CD4-positive, alpha-beta T cell treated with Interleukin-1 beta for 1 hour (primary cell): ENCODE data around the gene SEMA3F.

ENCODE experiments used
- DNase-seq, 2 donors: peaks; one replicate each; pipeline ENCODE4 v3.0.0-alpha.2; 2020 to 2022

SEMA3F gene

DNA sequence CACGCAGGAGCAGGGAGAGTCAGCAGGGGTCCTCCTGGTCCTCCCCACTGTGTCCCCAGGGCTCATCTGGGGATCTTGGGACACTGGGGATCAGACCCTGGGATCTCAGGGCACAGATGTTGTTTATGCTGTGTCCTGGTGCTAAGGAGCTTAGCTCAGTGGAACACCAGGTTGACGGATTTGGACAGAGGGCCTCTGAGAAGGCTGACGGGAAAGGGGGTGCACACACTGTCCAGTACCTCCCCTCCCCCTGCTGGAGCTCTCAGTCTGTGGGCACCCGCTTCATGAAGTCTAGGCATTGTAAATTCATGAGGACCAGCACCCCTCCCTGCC lies 21.9 kb upstream of the SEMA3F start:
- DNase-seq = no peak

DNA sequence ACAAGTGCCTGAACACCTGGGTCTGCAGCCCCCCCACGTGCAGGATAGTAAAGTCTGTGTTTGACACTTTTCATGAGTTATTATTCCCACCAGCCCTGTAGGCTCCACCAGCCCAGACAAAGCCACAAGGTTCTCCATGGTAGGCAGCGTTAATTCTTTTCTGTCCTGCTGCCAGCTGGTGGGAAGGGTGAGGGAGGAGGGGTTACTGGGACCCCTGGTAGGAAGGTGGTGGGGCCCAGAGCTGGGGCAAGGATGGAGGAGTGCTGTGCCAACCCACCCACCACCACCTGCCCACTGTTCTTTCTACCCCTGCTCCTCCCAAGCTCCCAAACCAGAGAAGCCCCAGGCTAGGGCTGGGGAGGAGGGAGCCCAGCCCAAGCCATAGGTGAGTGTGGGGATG lies 20.8 kb upstream of the SEMA3F start:
- DNase-seq = no peak

DNA sequence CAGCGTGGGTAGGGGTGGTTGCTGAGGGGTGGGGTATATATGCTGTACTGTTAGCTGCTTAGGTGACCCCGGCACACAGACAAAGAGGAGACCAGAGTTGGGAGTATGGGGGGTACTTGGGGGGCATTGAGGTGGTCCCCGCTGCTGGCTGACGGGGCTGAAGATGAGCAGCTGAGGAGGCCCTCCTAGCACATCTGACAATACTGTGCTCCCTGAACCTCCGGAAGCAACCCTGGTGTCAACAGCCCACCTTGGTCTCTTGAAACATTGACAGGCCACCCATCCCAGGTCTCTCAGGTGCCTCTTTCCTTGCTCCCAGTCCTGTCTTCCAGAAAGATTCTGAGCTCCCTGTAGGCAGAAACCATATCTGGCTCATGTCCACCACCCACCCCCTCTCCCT lies 19.2 kb upstream of the SEMA3F start:
- DNase-seq = no peak

DNA sequence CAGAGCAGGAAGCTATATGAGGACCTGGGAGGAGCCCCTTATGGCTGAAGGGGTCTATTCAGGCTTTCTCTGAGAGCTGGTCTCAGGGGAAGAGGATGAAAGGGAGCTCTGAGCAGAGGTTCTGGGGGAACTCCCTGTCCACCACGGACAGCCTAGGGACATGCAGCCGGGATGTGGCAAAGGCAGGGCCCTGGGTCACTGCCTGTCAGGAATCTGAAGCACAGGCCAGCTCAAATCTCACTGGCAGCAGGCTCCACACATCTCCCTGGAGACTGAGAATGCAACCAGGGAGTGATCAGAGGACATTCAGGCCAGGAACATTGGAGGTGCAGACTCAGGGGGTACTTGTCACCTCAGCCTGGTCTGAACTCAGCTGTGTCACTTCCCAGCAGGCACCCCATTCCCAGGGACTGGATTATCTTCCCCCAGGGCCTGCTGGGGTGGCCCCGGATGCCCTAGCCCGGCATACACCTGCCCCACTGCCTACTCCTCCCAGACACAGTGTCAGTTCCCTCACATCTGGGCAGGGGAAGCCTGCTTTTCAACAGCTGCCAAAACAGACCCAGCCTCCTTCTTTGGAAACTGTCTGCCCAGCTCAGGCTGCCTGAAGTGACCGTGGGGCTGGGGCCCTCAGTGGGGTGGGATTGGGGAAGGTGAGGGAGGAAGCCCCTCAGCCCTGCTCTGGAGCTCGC lies 18.3 kb upstream of the SEMA3F start:
- DNase-seq = no peak

DNA sequence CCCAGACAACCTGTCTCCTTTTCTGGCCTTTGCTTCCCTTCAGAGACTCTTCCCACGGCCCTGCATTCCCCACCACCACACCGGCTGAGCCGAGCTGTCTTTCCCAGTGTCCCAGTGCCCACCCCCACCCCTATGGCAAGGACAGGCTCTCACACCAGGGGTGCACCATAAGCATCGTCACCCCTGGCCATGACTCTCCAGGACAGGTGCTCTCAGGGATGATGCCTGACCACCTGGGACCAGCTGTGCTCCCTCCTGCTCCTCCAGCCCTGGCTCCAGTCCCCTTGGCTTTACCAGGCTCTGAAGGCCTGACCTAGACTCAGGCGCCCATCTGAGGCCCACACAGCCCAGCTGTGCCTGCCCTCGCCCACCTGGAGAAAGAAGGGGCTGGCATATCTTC lies 17.6 kb upstream of the SEMA3F start:
- DNase-seq = no peak

DNA sequence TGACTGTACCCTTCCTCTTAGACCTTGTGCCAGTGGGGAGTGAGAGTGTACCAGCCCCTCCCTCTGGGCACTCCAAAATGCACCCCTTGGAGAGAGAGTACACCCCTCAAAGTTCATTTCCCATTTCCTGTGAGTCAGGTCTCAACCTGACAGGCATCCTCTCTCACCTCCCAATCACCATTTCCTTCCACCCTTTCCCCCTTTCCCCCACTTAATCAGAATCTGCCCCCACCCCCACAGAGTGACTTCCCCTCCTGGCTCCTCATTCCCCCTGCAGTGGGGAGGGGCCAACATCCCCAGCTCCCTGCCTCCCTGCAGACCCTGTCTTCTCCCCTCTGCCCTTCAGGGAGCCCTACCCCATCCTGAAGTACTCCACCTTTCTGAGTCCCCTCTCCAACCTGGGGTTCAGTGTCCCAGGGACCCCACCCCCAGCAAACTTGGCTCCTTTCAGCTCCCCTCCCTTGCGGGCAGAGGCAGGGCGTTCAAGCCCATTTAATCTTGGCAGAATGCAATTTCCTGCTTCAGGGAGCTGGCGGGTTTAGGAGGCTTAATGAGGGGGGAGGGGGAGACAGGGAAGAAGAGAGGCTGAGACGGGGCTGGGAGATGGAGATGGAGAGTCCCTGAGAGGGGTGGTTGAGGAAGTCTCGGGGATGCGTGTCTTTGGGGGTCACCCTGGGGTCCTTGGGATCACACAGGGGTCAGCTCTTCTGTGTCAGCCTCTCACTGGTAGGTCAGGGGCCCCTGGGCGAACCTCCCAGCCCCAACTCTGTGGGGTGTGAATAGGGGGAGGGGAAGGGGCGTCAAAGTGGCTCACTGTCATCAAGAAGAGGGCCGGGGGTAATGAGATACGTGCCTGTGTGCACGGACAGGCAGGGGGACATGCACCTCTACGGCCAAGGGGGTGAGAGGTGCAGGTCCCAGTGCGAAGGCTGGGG lies 16.6 kb upstream of the SEMA3F start:
- DNase-seq = no peak

DNA sequence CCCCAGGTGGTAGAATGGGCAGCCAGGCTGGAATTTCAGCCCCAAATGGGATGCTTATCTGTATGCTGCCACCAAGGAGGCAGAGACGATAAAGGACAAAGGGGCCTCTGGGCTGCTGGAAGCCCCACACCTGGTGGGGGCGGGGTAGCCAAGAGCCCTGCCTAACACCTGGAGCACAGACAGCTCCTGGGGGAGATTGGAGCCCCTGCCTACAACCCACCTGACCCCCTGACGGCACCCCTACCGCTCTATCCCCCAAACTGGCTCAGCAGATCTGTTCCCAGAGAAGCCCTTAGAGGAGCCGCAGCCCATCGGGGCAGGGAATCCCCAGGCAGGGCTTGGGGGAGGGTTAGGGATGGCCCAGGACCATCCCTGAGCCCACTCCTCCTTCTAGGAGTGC lies 15.8 kb upstream of the SEMA3F start:
- DNase-seq = no peak

DNA sequence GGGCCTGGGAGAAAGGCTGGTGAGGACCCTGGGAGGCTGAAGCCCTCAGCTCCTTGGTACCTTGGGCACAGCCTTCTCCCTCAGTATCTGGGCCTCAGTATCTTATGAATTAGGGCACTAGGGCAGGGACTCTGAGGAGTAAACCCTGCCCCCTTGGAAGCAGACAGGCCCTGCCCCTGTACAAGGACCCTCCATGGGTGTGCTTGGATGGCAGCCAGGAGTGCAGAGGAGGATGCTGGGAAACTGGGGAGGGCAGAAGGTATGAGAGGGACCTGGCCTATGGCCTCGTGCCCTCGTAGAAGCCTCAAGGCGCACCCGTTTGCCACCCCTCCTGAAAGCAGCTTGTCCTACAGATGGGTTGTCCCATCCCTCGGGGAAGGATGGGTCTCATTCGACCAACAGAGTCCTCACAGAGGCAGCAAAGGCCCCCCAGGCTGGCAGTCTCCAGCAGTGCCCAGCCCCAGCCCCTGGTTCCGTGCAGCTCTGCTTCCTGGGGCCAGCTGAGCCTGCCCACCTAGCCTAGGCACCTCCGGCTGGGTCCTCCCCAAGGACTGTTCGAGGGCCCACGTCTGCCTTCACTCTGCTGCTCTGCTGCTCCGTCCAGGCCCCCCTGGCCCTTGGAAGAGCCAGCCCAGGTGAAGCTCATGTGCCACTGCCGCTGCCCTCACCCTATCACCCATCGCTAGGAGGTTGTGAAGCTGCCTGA lies 15.3 kb upstream of the SEMA3F start:
- no peak for DNase-seq

DNA sequence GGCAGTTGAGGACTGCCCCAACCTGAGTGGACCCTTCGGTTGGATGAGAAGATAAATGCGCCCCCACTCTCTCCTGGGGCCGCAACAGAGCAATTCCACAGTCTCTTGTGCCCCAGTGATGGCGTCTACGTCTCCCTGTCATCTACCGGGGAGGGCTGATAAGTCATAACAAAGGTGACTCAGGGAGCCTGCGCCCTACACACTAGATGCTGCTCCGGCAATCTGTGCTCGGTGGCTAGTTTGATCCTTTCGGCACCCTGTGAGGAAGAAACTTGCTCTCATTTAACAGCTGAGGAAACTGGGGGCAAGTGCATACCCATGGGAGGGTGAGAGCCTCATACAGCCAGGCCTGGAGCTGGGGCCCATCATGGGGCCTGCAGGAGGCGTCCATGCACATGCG lies 14.1 kb upstream of the SEMA3F start:
- DNase-seq = no peak

DNA sequence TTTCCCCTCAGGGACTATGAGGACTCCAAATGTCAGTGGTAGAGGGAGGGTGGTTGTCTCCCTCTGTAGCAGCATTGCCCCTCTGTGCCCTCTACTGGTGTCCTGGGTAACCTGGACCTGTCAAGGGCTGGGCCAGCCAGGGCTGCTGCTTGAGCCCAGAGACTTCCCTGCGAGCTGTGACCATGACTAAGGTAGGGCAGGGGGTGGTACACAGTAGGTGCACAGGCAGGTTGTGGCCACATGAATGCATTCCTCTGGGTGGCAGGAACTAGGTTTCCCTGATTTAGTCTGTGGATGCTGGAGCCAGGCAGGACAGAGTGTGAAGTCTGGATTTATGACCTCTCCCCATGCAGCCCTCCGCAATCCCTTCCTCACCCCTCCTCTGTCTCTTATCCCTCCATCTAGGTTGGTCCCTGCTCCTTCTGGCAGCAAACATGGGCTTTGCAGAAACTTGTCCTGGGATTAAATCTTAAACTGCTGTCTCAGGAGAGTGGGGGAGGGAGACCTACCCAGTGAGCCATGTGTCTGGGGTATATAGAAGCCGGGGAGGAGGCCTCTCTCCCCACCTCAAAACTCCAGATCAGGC lies 8.7 kb upstream of the SEMA3F start:
- DNase-seq = no peak

DNA sequence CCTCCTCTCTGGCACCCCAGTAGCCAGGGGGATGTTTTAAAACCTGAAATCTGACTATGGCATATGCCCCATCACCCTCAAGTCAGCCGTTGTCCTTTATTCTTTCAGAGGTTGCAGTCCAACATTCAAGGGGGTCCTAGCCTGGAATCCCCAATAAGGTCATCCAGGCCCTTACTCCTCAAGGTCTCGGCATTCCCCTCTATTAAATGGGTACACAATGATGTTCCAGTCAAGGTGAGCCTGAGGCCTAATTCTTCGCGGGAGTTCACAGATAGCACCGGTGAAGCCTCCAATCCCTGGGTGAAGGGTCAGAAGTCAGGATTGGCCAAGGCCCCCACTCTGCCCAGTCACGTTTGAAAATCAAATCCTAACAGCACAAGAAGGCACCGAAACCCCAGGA lies 8.1 kb upstream of the SEMA3F start:
- no peak for DNase-seq

DNA sequence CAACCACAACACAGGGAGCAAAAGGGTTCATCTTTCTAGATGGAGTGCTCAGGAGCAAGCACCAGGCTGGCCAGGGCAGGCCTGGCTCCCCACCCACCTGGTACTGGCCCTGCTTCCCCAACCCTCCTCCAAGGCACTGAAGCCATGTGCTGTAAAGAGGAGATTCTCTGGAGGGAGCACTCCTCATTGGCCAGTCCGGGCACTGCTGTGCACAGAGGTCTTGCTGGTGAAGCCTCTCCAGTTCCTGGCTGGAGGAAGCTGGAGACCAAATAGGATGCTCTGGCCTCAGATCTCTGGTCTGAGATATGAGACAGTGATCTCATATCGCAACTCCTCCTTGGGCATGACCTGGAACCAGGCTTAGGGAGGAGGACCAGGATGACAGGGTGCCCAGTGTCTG lies 7.7 kb upstream of the SEMA3F start:
- no peak for DNase-seq

DNA sequence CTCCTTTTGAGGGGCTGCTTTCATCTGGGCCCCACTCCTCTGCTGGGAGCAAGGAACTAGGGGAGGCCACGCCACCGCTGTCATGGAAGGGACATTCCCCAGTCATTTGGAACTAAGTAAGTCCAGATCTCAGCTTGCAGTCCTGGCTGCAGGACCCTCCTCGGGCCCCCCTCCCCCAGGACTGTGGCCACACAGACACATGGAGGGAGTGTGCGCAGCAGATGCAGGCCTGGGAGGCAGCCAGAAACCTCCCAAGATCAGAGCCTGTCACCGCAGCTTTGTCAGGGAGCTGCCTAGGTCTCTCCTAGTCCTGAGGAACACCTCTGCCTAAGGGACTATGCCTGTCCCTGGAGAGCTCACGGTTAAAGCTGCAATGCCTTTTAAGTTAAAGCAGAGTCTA lies 7.3 kb upstream of the SEMA3F start:
- no peak for DNase-seq

DNA sequence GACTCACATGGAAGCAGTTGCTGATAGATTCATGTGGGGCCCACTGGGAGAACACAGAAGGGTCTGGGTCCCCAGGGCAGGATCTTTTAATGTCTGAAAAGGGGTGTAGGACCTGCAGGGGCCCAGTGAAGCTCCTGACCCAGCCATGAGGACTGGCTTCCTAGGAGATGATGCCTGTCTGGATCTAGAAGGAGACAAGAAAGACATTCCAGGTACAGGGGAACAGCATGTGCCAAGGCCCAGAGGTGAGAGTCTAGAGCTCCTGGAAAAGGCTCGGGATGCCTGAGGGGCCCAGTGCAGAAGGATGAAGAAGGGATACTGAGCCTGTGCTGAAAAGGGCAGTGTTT lies 4.7 kb upstream of the SEMA3F start:
- no peak for DNase-seq

DNA sequence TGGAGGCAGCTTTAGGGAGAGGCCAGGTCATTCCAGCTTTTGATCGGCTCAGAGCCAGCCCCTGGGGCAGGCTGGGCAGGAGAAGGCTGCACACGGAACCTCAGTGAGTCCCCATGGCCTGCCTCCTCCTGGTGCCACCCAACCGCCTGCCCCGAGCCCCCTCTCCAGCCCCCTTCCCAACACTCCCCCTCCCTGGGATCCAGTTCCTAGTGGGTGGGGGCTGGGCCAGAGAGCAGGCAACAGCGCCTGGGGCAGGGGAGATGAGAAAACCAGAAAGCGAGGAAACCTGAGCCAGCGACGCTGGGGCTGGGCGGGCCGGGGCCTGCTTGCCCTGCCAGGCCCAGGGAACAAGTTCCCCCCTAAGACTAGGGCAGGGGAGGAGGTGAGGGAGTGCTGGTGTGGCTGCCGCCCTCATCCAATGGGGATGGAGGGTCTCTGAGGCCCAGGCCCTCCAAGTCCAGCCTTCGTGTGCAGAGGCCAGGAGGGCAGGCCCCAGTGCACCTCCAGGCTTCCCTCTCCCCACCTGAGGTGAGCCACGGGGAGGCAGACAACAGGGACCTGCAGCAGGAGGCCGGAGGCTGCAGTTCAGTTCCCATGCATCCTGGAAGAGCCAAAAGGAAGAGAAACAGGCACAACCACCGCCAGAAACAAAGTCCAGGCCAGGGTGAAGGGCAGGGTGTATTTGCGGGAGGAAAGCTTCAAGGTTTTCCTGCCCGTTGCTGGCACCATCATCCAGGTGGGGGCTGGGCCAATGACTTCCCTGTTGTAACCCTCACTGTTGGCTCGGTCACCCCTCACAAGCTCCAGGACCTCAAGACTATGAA lies 4.0 kb upstream of the SEMA3F start:
- DNase-seq = no peak

DNA sequence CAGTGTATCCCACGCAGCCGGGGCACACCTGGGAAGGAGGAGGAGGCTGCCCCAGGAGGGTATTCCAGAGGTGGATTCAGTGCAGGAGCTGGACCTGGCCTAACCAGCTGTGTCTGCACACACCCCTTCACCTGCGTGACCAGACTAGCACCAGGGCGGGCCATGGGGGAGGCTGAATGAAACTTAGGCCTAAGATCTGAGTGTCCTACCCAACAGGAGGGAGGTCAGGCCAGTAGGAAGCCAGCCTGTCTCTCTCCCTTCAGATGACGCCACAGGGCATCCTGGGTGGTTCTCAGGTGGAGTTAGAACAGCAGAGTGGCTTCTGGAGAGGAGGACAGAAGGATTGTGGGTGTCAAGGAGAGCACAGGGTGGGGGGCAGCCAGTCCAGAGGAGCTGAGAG lies 3.4 kb upstream of the SEMA3F start:
- no peak for DNase-seq

DNA sequence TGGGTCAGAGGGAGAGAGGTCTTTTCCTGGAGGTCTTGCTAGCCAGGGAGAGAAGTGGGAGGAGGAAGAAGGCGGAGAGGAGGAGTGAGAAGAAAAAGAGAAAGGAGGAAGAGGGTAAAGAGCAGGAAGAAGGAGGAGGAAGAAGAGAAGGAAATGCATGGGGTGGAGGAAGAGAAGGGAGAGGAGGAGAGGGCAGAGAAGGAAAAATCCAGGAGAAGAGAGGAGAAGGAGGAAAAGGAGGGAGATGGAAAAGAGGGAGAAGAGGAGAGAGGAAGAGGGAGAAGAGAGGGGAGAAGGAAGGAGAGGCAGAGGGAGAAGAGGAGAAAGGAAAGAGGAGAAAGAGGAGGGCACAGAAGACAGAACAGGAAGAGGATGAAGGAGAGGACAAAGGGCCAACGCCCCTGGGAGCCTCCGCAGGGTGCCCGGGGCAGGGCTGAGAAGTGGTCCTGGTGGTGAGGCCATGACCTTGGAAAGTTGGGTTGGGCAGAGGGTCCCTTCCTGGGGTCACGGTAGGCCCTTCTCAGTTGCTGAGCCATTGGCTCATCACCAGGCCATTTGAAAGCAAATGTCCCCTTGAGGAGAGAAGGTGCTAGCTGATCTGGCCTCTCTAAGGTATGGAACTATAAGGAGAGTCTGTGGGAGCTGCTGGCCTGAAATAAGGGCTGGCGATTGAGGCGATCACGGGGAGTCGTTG lies 1.2 kb upstream of the SEMA3F start:
- no peak for DNase-seq

DNA sequence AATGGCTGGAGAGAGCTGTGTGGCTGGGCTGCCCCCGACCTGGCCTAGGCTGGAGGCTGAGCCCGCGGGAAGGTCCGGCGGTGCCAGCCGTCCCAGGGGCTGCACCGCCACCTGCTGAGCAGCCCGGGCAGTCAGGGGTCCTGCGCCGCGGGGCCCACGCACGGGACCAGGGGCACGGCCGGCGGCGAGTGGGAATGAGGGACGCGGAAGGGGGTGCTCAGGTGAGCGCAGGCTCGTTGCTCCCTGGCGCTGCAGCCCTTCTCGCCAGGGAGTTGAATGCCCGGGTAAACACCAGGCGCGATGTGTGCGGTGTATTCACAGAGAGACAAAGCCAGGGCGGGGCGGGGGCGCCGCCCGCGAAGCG lies 666 bp upstream of the SEMA3F start:
- DNase-seq = no peak

DNA sequence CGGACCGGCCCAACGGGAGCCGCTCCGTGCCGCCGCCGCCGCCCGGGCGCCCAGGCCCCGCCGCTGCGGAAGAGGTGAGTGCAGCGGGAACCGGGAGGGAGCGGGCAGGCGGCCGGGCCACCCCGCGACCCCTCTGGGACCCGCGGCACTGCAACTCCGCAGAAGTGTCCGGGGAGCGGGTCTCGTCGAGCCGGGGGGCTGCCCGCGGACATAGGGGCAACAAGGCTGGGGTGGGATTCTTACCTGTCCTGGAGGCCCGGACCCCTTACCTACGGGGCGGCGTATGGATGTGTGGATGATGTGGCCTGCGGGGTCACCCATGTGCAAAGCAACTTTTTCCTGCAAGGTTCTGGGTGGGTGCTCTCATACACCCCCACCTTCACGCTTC lies 361 bp downstream of the SEMA3F start:
- DNase-seq = no peak

DNA sequence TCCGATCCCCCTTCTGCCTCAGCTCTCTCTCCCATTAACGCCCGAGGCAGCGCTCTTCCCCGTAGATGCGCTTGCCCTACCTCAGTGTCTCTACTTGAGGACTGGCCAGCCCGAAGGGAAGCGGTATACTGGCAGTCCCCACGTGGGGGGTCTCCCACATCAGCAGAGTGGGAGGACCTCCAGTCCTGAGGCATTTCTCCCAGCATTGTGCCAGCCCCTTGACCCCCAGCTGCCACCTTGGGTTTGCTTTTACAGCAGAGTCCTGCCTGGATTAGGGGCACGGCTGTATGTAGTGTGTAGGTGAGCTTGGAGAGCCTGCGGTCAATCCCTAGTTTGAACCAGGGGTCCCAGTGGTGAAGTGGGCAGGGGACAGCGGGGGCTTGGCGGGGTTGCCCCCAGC lies 767 bp downstream of the SEMA3F start:
- DNase-seq = no peak

DNA sequence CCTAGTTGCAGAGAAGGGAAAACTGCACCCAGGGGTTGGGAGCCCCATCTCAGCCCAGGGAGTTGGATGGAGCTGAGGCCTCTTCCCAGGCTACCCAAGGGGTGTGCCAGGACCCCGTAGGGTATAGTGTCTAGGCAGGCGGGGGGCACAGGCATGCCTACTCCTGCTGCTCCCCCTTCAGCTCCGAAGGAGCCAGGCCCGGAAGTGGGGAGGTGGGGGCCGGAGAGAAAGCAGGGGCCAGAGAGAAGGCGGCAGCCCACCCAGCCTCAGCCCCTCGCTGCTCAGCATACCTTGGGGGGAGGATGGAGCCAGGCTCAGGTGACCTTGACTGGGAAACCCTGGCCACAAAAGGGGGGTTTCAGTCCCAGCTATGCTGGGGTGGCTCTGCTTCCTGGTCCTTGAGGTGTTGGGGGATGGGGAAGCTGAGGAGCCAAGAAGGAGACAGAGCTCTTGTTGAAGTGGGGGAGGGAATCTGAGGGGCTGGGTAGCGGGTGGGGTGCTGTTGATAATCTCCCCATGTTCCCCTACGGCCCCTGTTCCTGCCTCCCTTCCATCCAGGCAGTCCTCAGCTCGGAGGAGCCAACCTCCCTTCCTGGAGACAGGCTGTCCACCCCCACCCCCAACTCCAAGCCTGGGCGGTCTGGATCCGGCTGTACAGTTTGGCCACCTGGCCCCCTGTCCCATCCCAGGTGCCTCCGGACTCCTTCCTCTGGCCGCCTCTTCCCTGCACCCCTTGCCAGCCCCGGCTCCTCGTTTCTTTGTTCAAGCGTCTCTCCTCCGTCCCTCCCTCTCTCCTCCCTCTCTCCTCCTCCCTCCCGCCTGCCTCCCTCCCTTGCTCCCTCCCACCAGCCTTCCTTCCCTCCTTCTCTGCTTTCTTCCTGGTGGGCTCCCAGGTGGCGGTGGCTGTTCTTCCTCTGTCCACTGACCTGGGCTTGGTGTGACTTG lies 1.7 kb downstream of the SEMA3F start:
- no peak for DNase-seq
